Right ventricle myocardium inferior (tissue), 1 donor: ENCODE results near the gene APPBP2. TPM values are rescaled to one million over a fixed set of nuclear protein-coding genes. Genes with fewer than 3 reads are reported as not detected.
"Not testable (repeated sequence)": the region's sequence is repeated elsewhere in the genome, so short reads cannot be mapped to it uniquely, and the experiment has no call there.

Experiments used
- ATAC-seq: fragments of 200-7000 bp; cut with Tn5 transposase; one replicate; pipeline ENCODE4 v1.9.1; 2020; ENCODE audit warnings: mild to moderate bottlenecking, moderate library complexity
- DNase-seq: peaks from one replicate; pipeline ENCODE4 v3.0.0; 2021; ENCODE audit errors: missing footprints
- intact Hi-C: fragments of 100-400 bp; cut with DNase I; formaldehyde crosslinking; loops from one replicate; pipeline ENCODE4 v1.11.0; 2022
- total RNA-seq: library from RNA; stranded (reverse); fragmentation: NEBNext Ultra II Directional; extraction: Animal tissue kit (Norgen Biotek cat#: 25700); gene quantifications from one replicate; pipeline ENCODE4 v1.2.1, GENCODE V29; 2021
- donor health status: DM: no; HTN: yes; CAD: no; lungs with severe emphysema.

APPBP2 gene
- total RNA-seq, 1 donor from 2014 or later, result 16.7 TPM

DNA sequence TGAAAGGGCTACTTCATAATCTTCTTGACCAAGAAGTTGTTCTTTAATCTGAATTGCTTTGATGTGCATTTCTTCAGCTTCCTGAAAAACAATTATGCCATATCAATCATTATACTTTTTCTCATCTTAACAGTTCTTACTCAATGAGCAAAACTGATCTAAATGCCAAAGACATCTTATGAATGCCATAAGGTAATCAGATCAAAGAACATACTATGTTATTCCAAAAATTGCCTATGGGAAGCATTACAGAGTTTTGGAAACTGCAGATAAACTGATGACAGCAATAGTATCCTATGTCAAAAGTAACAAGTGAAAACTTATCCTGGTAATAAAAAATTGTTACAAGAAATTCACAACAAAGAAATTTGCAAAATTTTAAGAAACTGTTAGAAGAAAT, 74.1 kb downstream of the APPBP2 start:
- no peak for DNase-seq
- intact Hi-C loops, result no loop called here
- ATAC-seq, result no peak

DNA sequence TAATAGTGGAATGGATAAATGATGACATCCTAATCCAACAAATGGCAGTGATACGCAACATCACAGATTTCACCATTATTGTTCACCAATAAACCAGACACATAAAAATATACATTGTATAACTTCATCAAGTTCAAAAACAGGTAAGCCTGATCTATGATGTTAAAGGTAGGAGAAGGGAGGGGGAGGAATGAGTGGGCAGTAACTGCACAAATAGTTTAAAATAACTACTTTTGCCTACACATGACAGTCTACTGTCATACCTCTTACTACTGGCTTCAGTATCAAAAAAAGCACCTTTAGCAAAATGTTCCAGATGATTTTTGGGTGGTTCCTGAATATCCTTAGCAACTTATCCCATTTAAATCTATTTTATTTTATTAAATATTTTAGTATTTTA, 75.0 kb downstream of the APPBP2 start:
- intact Hi-C loops, result no loop called here
- ATAC-seq, result no peak
- no peak for DNase-seq

DNA sequence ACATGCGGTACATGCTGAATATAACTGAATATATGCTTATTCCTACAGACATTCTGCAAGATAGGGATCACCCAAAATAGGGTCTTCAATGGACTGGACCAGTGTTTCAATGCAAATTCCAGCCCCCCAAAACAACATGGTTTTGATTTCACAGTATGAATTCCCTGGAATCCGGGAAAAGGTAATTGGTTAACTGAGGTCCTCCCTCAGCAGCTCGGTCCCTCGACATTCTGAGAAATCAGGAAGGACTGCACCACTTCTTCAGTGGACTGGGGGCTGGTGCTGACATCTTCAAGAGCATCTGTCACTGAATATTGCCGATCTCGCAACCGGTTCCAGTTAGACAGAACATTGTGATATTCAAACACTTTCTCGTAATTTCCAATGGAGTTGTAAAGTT, 78.7 kb downstream of the APPBP2 start:
- no peak for DNase-seq
- ATAC-seq, result no peak
- intact Hi-C loops, result no loop called here

DNA sequence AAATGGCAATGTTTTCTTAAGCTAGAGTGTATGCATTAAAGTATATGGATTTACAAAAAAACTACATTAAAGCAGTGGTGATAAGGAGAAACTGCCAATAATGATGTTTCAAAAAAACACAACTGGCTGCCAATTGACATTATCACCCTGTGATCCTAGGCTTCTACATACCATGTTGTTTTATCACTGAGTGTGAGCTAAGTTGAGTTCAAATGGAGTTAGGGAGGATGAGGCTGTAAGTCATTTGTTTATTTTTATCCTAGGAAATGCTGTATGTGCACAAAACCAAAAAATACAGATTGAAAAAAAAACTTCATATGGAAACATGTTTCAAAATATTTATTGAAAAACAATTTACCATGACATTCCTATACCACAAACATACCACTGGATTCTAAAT, 80.9 kb downstream of the APPBP2 start:
- no peak for ATAC-seq
- intact Hi-C loops, result no loop called here
- no peak for DNase-seq

GRCh38 chr17:60443713-60444112, 82.3 kb downstream of the APPBP2 start:
- no peak for DNase-seq
- no peak for ATAC-seq
- intact Hi-C loops, result no loop called here

DNA sequence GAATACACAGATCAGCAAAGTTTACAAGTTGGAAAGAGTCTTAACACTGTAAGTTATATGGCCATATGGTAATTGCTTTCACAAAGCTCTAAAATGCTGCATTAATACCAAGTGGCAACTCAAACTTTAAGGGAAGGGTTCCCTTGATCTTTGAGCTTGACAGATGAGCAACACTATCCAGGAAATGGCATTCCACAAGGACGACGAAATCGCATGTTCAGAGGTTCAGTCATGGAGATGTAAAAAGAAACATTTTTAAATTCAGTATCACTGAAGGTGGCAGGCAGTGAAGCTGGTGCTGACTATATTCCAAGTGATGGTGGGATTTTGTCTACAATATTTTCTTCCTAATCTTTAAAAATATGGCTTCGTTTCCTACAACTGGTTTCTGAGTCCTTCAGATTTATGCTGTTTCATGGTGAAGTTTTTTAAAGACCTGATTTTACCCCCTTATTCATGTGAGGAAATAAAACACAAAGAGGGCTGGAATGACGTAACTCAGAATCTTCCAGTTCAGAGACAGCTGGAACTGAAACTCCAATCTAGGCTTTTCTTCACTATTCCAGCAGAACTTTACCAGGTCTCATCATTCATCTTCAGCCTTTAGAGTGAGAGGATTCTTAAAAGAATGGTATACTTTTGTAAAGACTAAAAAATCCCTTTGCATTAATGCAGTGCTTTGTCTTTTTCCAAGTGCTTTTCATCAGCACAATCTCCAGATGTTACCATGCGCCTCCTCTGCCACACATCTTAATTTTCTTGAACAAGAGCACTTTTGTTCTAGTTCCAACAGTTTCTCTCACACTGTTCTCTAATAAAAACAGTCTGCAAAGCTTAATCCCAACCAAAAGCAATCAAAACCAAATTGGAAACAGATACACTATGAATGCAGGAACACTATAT, 83.5 kb downstream of the APPBP2 start:
- intact Hi-C loops, result no loop called here
- no peak for DNase-seq
- peak; percentile 31 for ATAC-seq

- intact Hi-C loops, result loop anchor here (5.0 kb wide), 1 partner anchor 402 kb away; no protein-coding TSS in a partner anchor
- no peak for ATAC-seq
- no peak for DNase-seq
Observed at GRCh38 chr17:60439501-60439900, 86.5 kb downstream of the APPBP2 start.

- intact Hi-C loops, result loop anchor here (2.0 to 5.0 kb wide), 2 partner anchors 294 to 399 kb away; no protein-coding TSS in a partner anchor
- DNase-seq (no peak), ATAC-seq (no peak)
Observed at GRCh38 chr17:60436676-60437075, 89.4 kb downstream of the APPBP2 start.

DNA sequence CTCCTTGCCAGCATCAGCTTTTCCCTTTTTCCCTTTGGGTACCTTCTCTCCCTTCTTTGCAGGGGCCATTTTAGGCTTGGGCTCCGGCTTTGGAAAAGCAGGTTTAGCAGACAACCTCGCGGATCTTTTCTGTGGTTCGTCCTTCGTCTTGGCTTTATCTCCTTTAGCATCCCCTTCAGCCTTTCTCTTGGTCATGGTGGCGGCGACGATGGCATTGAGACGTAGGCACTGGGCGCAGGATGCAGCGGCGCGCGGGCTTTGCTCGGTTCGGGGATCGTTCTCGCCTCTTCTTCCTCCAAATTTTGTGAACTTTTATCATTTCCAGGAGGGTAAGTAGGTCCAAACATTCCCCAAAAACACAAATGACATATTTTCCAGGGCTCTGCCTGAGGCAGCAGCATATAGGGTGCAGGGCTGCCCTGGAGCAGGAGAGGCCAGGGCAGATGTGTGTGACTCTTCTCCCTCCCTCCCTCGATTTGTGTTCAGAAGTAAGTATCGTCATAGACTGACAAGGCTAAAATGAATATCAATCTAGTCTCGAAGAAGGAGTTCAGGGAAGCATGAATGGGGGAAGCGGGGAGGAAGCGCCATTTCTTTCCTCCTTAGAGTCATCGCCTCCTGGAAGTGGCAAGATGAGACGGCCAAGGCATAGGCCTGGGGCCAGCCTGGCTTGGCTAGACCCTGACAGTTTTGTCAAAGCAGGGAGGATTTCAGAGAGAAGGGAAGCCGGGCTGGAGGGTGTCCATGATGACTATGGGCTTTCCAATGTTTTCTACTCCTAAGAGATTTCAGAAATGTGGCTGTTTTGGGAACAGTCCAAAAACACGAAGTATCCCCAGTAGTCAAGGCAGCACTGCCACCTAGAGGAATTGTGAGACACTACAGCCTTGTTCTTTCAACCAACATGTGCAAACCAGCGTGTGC, 90.5 kb downstream of the APPBP2 start:
- ATAC-seq (peak; percentile 96), DNase-seq (no peak)
- intact Hi-C loops, result loop anchor here (2.0 to 5.0 kb wide), 2 partner anchors 293 to 398 kb away; no protein-coding TSS in a partner anchor

- intact Hi-C loops, ATAC-seq, DNase-seq: not testable (repeated sequence)
Observed at GRCh38 chr17:60433021-60433997, 92.7 kb downstream of the APPBP2 start.

DNA sequence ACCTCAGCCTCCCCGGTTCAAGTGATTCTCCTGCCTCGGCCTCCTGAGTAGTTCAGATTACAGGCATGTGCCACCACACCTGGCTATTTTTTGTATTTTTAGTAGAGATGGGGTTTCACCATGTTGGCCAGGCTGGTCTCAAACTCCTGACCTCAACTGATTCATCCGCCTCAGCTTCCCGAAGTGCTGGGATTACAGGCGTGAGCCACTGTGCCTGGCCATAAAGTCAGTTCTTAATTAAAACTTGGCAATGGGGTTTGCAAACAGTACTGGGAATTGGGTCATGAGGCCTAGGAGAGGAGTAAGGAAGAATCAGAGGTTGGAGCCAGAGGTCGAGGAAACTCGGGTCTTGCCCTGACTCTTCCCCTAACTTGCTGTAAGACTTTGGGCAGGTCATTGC, 95.5 kb downstream of the APPBP2 start:
- DNase-seq, intact Hi-C loops, ATAC-seq: not testable (repeated sequence)

DNA sequence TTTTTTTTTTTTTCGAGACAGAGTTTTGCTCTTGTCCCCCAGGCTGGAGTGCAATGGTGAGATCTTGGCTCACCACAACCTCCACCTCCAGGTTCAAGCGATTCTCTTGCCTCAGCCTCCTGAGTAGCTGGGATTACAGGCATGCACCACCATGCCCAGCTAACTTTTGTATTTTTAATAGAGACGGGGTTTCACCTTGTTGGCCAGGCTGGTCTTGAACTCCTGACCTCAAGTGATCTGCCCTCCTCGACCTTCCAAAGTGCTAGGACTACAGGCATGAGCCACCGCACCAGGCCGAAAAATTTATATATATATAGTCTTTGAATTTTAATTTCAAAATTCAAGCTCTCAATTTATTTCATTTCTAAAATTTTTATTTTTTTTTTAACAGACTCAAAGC, 97.6 kb downstream of the APPBP2 start:
- ATAC-seq, DNase-seq: not testable (repeated sequence)
- intact Hi-C loops, result loop anchor here (10.0 kb wide), 1 partner anchor 204 kb away; no protein-coding TSS in a partner anchor

DNA sequence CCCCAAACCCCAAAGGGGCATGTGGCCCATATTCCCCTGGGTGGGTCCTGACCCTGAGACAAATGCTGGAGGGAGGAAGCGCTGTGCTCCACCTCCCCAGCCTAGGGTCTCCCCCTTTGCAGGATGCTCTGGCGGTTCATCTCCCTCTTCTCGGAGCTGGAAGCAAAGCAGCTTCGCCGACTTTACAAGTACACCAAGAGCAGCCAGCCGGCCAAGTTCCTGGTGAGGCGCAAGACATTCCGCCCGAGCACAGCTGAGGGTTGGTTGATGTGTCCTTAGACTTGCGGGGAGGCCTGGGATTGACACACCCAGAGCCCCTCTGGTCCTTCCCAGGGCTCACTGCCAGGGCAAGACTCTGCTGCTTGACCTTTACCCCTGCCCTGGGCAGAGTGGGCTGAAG, 99.4 kb downstream of the APPBP2 start:
- no peak for ATAC-seq
- intact Hi-C loops, result loop anchor here (10.0 kb wide), 1 partner anchor 202 kb away; no protein-coding TSS in a partner anchor
- no peak for DNase-seq

DNA sequence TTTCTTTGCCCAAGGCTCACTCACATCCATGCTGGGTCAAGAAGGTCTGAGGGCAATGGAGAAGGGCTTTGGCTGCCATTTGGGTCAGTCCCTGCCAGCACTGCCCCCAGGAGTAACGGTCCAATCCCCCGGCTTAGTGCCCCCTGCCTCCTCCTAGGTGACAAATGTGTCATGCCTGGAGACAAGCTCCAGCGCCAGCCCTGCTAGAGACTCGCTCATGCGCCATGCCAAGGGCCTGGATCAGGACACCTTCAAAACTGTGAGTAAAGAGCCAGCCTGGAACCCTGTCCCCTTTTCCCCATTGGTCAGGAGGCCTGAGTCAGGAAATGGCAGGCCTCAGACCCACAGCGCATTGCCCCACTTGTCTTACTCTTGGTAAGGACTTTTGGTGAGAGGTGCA, 100.4 kb downstream of the APPBP2 start:
- intact Hi-C loops, result loop anchor here (10.0 kb wide), 1 partner anchor 201 kb away; no protein-coding TSS in a partner anchor
- DNase-seq, result no peak
- ATAC-seq, result no peak

DNA sequence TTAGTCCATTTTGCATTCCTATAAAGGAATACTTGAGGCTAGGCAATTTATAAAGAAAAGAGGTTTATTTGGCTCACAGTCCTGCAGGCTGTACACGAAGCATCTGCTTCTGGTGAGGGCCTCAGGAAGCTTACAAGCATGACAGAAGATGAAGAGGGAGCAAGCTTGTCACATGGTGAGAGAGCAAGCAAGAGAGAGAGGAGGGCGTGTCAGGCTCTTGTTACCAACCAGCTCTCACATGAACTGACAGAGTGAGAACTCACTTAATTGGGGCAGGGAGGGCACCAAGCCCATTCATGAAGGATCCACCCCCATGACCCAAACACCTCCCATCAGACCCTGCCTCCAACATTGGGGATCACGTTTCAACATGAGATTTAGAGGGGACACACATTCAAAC, 102.2 kb downstream of the APPBP2 start:
- intact Hi-C loops, result loop anchor here (10.0 kb wide), 1 partner anchor 199 kb away; no protein-coding TSS in a partner anchor
- ATAC-seq, result no peak

DNA sequence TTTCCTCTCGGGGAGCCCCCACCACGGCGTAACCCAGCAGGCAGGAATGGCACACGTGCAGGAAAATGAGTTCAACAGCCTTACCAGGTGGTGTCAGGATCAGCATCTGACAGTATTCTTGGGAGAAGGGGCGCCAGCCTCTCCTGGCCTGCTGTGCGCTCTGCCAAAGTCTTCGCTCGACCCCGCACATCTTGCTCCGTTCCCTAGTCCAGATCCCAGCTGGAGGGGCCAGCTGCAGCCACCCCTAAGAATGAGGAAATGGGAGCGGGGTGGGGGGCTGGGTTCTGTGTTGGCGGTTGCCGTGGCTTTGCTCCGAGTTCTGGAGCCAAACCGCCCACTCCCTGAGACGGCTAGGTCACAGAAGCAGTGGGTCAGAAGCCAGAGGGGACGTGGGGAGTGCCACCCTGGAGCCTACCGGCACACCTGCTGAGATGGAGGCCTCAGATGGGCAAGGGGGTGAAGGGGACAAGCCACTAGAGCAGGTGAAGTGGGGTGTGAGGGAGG, 103.8 kb downstream of the APPBP2 start, which contains the start of gene CHCT1:
Gene CHCT1, plus strand, starts transcription at position 328 of the 504 bp plus-strand sequence. Its CDS starts 104 bp downstream, at position 432.
- peak; percentile 6 for ATAC-seq
- no peak for DNase-seq
- intact Hi-C loops, result loop anchor here (10.0 kb wide), 1 partner anchor 197 kb away; no protein-coding TSS in a partner anchor

More for the DNA sequence above, 102.2 kb downstream of the APPBP2 start:
- DNase-seq, result no peak
